Activated CD4-positive, alpha-beta T cell treated with anti-CD3 and anti-CD28 coated beads, Interleukin-2, Interleukin-4, amounts not matched to agents 100 ng/mL and 50 ng/mL, durations not matched to agents 16 hours and 8 hours (primary cell): ENCODE data around the gene LRCH1.

Source experiments
- DNase-seq: peaks from one replicate; pipeline ENCODE4 v3.0.0-alpha.2; 2020; ENCODE audit warnings: low spot score

Gene LRCH1

GRCh38 chr13:46665633-46666482 is 112.9 kb downstream of the LRCH1 start:
- no peak for DNase-seq

- DNase-seq = no peak
These were observed 113.9 kb downstream of the LRCH1 start for GRCh38 chr13:46666727-46667456.

DNA sequence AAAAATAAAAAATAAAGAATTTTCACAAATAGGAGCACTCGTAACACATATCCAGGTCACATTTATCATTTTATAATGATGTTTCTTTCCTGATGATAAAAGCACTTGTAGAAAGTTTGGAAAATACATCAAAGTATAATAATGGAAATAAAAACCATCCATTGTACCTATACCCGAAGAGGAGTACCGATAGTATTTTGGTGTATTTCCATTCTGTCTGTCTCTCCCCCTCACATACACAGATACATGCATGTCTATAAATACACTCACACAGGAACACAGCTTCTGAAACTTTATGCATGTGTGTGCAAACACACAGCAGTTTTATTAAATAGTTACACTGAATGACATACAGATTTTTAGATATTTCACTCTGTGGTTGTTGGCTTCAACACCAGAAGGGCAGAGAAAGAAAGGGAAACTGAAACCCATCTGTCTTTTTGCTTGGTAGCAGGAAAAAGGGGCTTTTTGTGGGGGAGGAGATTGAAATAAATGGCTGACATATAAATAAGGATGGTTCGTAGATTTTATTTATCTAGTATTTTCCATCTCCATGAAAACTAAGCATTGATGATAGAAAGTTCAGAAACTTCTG is 114.8 kb downstream of the LRCH1 start:
- DNase-seq = peak; percentile 61

DNA sequence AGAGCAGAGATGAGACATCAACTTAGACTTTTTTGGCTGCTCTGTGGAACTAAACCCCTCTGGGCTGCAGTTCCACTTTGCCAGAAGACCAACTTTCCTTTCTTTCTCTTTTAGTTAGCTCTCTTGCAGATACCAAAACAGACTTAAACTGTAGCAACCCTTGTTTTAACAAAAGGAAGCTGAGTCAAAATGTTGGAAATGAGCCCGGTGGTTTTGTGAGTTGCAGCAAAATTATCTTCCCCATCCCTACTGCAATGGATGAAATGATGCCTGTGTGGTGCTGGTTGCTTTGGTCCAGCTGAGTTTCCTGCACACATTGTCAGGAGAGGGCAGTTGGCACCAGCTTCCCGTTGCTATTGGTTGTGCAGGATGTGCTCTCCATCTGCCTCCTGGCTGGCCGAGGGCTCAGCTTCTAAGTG is 115.3 kb downstream of the LRCH1 start:
- DNase-seq = peak; percentile 62

GRCh38 chr13:46668931-46669525 is 116.1 kb downstream of the LRCH1 start:
- no peak for DNase-seq

- DNase-seq = no peak
These were observed 119.5 kb downstream of the LRCH1 start for GRCh38 chr13:46672338-46673090.

- no peak for DNase-seq
These were observed 122.0 kb downstream of the LRCH1 start for GRCh38 chr13:46675016-46675415.

GRCh38 chr13:46676378-46676725 is 123.4 kb downstream of the LRCH1 start:
- DNase-seq = no peak

DNA sequence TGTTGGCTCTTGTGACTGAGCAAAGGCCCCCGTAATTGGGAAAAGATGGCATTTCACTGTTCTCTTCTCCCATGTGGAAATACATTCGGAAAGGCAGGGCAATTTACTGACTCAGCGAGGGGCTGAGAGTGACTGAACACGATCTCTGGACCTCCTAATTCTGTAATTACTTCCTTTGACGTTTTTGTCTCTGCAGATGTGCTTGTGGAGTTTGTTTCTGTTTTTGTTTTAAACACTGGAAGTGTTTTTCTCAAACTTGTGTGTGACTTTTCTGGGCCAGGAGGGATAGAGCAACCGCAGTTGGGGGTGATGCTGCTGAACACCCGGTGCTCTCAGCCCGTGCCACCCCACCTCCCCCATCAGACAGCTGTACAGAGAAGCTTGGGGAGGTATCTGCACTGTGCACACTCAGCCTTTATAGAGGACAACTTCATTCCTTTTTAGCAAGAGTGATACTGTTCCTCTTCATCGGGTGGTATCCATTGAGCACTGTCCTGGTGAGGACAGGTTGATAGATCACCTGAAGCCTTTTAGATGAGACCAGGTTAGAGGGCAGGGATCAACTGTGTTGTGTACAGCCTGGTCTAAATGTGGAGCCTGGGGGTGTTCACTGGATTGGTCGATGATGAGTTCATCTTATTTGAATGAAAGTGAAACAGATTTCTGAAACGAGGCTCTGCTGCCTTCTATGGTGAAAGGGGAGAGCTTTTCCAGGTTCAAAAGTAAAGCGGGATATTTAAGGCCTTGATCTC is 126.6 kb downstream of the LRCH1 start:
- peak; percentile 15 for DNase-seq

GRCh38 chr13:46682015-46682414 is 129.0 kb downstream of the LRCH1 start:
- no peak for DNase-seq

GRCh38 chr13:46682707-46683106 is 129.7 kb downstream of the LRCH1 start:
- DNase-seq = no peak

GRCh38 chr13:46683676-46684260 is 130.8 kb downstream of the LRCH1 start:
- peak; percentile 48 for DNase-seq

- no peak for DNase-seq
These were observed 131.5 kb downstream of the LRCH1 start for GRCh38 chr13:46684287-46685001.

- DNase-seq = no peak
These were observed 132.2 kb downstream of the LRCH1 start for GRCh38 chr13:46685006-46685730.

DNA sequence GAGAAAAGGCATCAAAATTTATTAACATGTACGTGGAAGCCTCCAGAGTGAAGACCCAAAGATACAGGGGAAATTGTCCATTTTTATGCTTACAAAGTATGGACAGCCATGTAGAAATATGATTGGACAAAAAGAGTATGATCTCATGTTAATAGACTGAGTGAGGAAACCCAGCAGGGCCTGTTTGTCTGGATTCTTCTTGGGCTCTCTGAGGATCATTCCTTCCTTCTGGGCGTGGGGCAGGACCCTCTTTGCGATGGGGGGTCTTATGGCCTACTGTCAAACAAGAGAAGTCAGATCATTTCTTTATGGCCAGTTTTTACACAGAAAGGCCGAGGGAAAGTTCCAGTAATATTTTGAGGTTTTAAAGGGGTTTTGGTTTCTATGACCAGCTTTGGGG is 133.2 kb downstream of the LRCH1 start:
- no peak for DNase-seq

- DNase-seq = peak; percentile 28
These were observed 134.8 kb downstream of the LRCH1 start for GRCh38 chr13:46687810-46688209.

- DNase-seq = no peak
These were observed 135.3 kb downstream of the LRCH1 start for GRCh38 chr13:46688306-46688705.

GRCh38 chr13:46698014-46698413 is 145.0 kb downstream of the LRCH1 start:
- DNase-seq = no peak

- DNase-seq = no peak
These were observed 146.0 kb downstream of the LRCH1 start for GRCh38 chr13:46698910-46699460.
